Gastrocnemius medialis (tissue), 4 donors: ENCODE data around the gene ABHD17A. TPM values are rescaled to one million over a fixed set of nuclear protein-coding genes. Genes with fewer than 3 reads are reported as not detected.
A peak's percentile ranks its signal among the peaks of the same experiment; 100 is the strongest.

ENCODE experiments used
- ATAC-seq, 2 donors: fragments of 150-250 bp; one replicate each; pipeline ENCODE4 v1.9.1; 2016
- DNase-seq, 2 donors: peaks; one replicate each; pipeline ENCODE4 v3.0.0-alpha.2; 2019
- H3K27ac ChIP-seq, 4 donors: fragments of 200-600 bp; sonication (generic); 1 replicate in 1 of 4; 2 replicates in 3 of 4; pipeline ENCODE4 v1.5.1; 2016 to 2018; ENCODE audit warnings: mild to moderate bottlenecking in 2 of 4, moderate library complexity in 1 of 4
- H3K27me3 ChIP-seq, 3 donors: fragments of 200-600 bp; sonication (generic) in 2 of 3; 1 replicate in 1 of 3; 2 replicates in 2 of 3; pipeline versions ENCODE4 v1.5.1 to v1.6.0; 2016 to 2019; ENCODE audit warnings: mild to moderate bottlenecking in 1 of 3, moderate library complexity in 1 of 3
- H3K36me3 ChIP-seq, 2 donors: fragments of 200-600 bp; sonication (generic) in 1 of 2; one replicate each; pipeline ENCODE4 v1.5.1; 2017 to 2018
- H3K4me1 ChIP-seq, 2 donors: fragments of 200-600 bp; sonication (generic) in 1 of 2; one replicate each; pipeline ENCODE4 v1.5.1; 2016 to 2017; ENCODE audit warnings: mild to moderate bottlenecking in 2 of 2
- H3K4me3 ChIP-seq, 4 donors: fragments of 200-600 bp; sonication (generic) in 3 of 4; 1 replicate in 1 of 4; 2 replicates in 3 of 4; pipeline ENCODE4 v1.5.1; 2016 to 2019; ENCODE audit warnings: mild to moderate bottlenecking in 2 of 4
- H3K9me3 ChIP-seq, 3 donors: fragments of 200-600 bp; sonication (generic) in 2 of 3; 1 replicate in 1 of 3; 2 replicates in 2 of 3; pipeline ENCODE4 v1.5.1; 2016 to 2019
- POLR2A ChIP-seq, 2 donors: fragments of 450-650 bp; IDR thresholded peaks; one replicate each; pipeline ENCODE4 v1.6.1; 2017; ENCODE audit warnings: antibody characterized with exemption in 2 of 2, mild to moderate bottlenecking in 2 of 2, moderate library complexity in 2 of 2
- in situ Hi-C, 4 donors: fragments of 200-750 bp; cut with MboI; loops; one replicate each; pipeline versions ENCODE4 v1.15.0 to v1.8.0; 2017; ENCODE audit warnings: low sequenced_read_pairs in 4 of 4
- intact Hi-C: fragments of 100-400 bp; cut with DNase I; formaldehyde crosslinking; loops from one replicate; pipeline ENCODE4 v1.15.1; 2023; ENCODE audit warnings: low total_unique reads
- total RNA-seq, 4 donors: library from RNA; depleted of rRNA; stranded (reverse); fragments of >200 nt; gene quantifications; one replicate each; pipeline versions ENCODE4 v1.1.0 to v1.2.3, GENCODE V29; 2016
- TF ChIP-seq, protein P1 (sequence below), 5 experiments: fragments of 450-650 bp in 3 of 5; fragments of 200-600 bp in 2 of 5; sonication (generic) in 2 of 5; IDR thresholded peaks in 4 of 5; conservative IDR thresholded peaks in 1 of 5; 1 replicate in 4 of 5; 2 replicates in 1 of 5; pipeline ENCODE4 v1.5.1; 2016 to 2019; ENCODE audit warnings: antibody characterized with exemption in 5 of 5, mild to moderate bottlenecking in 3 of 5, moderate library complexity in 3 of 5

ABHD17A gene
- total RNA-seq, 4 donors from 2014 or later: 49.4 to 87.7 (median 70.8) TPM

- H3K27ac ChIP-seq: no peak overlapping the region
- ATAC-seq (no peak), DNase-seq (no peak)
- in situ Hi-C loops: no loop called here
- no peak for TF ChIP-seq POLR2A (IDR thresholded peaks at IDR 0.05)
- TF ChIP-seq, protein P1, sequence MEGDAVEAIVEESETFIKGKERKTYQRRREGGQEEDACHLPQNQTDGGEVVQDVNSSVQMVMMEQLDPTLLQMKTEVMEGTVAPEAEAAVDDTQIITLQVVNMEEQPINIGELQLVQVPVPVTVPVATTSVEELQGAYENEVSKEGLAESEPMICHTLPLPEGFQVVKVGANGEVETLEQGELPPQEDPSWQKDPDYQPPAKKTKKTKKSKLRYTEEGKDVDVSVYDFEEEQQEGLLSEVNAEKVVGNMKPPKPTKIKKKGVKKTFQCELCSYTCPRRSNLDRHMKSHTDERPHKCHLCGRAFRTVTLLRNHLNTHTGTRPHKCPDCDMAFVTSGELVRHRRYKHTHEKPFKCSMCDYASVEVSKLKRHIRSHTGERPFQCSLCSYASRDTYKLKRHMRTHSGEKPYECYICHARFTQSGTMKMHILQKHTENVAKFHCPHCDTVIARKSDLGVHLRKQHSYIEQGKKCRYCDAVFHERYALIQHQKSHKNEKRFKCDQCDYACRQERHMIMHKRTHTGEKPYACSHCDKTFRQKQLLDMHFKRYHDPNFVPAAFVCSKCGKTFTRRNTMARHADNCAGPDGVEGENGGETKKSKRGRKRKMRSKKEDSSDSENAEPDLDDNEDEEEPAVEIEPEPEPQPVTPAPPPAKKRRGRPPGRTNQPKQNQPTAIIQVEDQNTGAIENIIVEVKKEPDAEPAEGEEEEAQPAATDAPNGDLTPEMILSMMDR (IDR thresholded peaks at IDR 0.05 in 4 of 5, conservative IDR thresholded peaks at IDR 0.05 in 1 of 5): no peak
- intact Hi-C loops: no loop called here
- no peaks in the 10 kb centered on the region for H3K27me3 ChIP-seq
- peaks cover 0 to 8% of the 10 kb centered on the region in 2 donors for H3K4me1 ChIP-seq
- H3K36me3 ChIP-seq: peaks cover 0 to 6% of the 10 kb centered on the region in 2 donors
- H3K9me3 ChIP-seq: no peaks in the 10 kb centered on the region
- no peak overlapping the region for H3K4me3 ChIP-seq
Measured at GRCh38 chr19:1911995-1912394, 26.7 kb upstream of the ABHD17A start.

- in situ Hi-C loops: no loop called here
- H3K27ac ChIP-seq: no peak overlapping the region
- no peak for TF ChIP-seq POLR2A (IDR thresholded peaks at IDR 0.05)
- TF ChIP-seq, protein P1 (IDR thresholded peaks at IDR 0.05 in 4 of 5, conservative IDR thresholded peaks at IDR 0.05 in 1 of 5): no peak
Measured at GRCh38 chr19:1911098-1911497, 25.8 kb upstream of the ABHD17A start.

GRCh38 chr19:1910177-1910576, 24.9 kb upstream of the ABHD17A start:
- TF ChIP-seq, protein P1 (IDR thresholded peaks at IDR 0.05 in 4 of 5, conservative IDR thresholded peaks at IDR 0.05 in 1 of 5): no peak
- Histone ChIP-seq H3K27me3 (no peaks in the 10 kb centered on the region), H3K4me3 (no peak overlapping the region), H3K4me1 (peaks cover 4 to 15% of the 10 kb centered on the region in 2 donors), H3K27ac (no peak overlapping the region), H3K9me3 (no peaks in the 10 kb centered on the region), H3K36me3 (peaks cover 0 to 6% of the 10 kb centered on the region in 2 donors)
- intact Hi-C loops (no loop called here), in situ Hi-C loops (no loop called here)
- DNase-seq (no peak), ATAC-seq (no peak)

More at GRCh38 chr19:1911098-1911497, 25.8 kb upstream of the ABHD17A start:
- ATAC-seq: no peak
- Histone ChIP-seq H3K36me3 (peaks cover 0 to 6% of the 10 kb centered on the region in 2 donors), H3K4me3 (no peak overlapping the region), H3K27me3 (no peaks in the 10 kb centered on the region), H3K4me1 (peaks cover 0 to 11% of the 10 kb centered on the region in 2 donors), H3K9me3 (no peaks in the 10 kb centered on the region)
- intact Hi-C loops: no loop called here
- DNase-seq: no peak

DNA sequence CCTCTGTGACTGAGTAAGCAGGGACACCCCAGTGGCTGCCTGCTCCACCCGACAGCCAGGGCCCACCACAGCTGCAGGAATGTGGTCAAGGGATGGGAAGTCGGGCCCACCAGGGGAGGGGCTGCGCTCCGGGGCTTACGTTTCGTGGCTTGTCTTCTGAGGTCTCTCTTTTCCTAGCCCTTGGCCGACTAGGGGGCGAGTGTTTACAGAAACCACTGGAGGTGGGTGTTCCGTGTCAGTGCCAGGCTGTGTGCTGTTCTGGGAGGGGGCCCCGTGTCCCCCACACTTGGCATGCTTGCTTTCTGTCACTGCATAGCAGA, 24.4 kb upstream of the ABHD17A start:
- TF ChIP-seq, protein P1 (IDR thresholded peaks at IDR 0.05 in 4 of 5, conservative IDR thresholded peaks at IDR 0.05 in 1 of 5): no peak
- TF ChIP-seq POLR2A (IDR thresholded peaks at IDR 0.05): no peak
- Histone ChIP-seq H3K4me1 (peaks cover 4 to 15% of the 10 kb centered on the region in 2 donors), H3K27me3 (no peaks in the 10 kb centered on the region), H3K36me3 (peaks cover 0 to 6% of the 10 kb centered on the region in 2 donors), H3K4me3 (no peak overlapping the region), H3K9me3 (no peaks in the 10 kb centered on the region), H3K27ac (no peak overlapping the region)
- in situ Hi-C loops: no loop called here
- intact Hi-C loops: no loop called here
- ATAC-seq (no peak), DNase-seq (no peak)

DNA sequence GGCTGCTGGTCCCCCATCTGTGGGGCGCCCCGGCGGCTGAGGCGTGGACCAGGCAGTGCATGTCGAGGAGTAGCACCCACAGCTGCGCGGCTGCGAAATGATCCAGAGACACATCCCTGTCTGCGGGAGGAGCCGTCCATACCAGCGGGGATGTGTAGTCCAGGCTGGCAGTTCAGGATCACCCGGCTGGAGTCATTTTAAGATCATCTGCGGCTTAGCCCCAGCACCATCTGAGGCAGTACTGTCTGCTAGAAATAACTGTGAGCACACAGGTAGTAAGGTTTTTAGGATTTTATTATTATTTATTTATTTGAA, 23.0 kb upstream of the ABHD17A start:
- peak overlapping the region in 1 of 4 donors; percentile 34 for H3K27ac ChIP-seq
- H3K9me3 ChIP-seq: no peaks in the 10 kb centered on the region
- in situ Hi-C loops: no loop called here
- peaks cover 4 to 15% of the 10 kb centered on the region in 2 donors for H3K4me1 ChIP-seq
- H3K36me3 ChIP-seq: peaks cover 0 to 4% of the 10 kb centered on the region in 2 donors
- no peak overlapping the region for H3K4me3 ChIP-seq
- intact Hi-C loops: no loop called here
- H3K27me3 ChIP-seq: no peaks in the 10 kb centered on the region
- no peak for ATAC-seq
- TF ChIP-seq POLR2A (IDR thresholded peaks at IDR 0.05): no peak
- TF ChIP-seq, protein P1 (IDR thresholded peaks at IDR 0.05 in 4 of 5, conservative IDR thresholded peaks at IDR 0.05 in 1 of 5): no peak
- DNase-seq: no peak
